HG03064 (cell line): ENCODE measurements around the gene PNPLA7.

Experiments
- ATAC-seq: cut with Tn5 transposase; IDR thresholded peaks from one replicate; pipeline ENCODE4 v1.9.1; 2021; ENCODE audit warnings: low read depth; ENCODE audit not compliant: unreplicated experiment

The PNPLA7 gene

GRCh38 chr9:137497921-137498719 lies 52.1 kb downstream of the PNPLA7 start:
- ATAC-seq, result no peak

DNA sequence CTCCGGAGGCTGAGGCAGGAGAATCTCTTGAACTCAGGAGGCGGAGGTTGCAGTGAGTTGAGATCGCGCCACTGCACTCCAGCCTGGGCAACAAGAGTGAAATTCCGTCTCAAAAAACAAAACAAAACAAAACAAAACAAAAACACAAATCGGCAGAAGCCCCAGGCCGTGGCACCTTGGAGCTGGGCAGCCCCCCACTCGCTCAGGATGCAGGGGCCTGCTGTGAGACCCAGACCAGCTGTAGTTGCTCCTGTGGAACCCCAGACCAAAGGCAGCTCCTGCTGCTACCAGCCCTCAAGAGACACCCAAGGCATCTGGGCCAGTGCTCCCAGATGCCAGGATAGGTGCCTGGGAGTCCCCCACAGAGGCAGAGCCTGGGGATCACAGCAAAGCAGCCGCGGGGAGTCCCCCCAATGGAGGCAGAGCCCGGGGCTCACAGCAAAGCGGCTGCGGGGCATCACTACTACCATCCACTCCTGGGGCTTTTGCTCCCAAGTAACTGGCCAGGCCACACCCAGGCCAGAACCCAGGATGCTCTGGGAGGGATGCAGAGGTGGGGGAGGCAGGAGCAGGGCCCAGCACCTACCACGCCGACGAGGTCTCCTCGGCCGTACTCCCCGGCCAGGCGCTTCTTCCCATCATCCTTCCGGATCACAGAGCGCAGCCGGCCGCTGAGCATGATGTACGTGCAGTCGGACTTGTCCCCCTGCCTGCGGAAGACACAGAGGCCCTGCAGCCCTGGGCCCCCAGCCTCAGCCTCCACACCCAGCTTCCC lies 53.4 kb downstream of the PNPLA7 start:
- ATAC-seq, result no peak

DNA sequence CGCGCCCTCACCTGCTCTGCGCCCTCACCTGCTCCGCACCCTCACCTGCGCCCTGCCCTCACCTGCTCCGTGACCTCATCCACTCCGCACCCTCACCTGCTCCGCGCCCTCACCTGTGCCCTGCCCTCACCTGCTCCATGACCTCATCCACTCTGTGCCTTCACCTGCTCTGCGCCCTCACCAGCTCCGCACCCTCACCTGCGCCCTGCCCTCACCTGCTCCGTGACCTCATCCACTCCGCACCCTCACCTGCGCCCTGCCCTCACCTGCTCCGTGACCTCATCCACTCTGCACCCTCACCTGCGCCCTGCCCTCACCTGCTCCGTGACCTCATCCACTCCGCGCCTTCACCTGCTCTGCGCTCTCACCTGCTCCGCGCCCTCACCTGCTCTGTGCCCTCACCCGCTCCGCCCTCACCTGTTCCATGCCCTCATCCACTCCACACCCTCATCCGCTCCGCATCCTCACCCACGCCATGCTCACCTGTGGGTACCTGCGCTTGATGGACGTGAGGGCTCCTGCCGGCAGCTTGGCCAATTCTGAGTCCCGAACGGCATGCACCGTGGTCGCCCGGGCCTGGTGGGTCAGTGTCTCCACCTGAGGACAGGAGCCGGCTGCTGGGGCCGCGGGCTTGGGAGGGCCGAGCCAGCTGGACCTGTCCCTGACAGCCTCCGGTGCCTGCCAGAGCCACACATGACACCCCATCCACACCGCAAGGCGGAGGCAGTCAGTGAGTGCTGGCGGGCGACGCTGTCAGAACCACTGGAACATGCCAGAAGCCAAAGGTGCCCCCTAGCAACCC lies 55.5 kb downstream of the PNPLA7 start:
- no peak for ATAC-seq

DNA sequence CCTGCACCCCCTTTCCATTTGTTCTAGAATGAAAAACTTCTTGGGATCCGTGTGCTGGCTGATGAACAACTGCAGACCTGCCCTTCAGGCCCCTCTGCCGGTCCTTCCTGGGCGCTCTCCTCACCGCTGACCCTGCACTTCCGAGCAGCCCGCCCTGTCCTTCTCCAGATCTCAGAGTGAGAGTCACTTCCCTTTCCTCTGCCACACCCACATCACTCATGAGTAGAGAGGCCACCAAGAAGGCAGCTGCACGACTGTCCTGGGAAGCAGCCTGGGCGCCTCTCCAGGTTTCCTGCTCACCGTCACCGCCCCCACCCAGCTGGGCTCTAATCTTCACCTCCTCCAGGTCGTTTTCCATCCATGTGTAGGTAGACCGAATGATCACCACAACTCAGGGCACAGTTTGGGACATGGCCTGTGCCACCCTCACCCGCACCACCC lies 56.1 kb downstream of the PNPLA7 start:
- ATAC-seq, result no peak

DNA sequence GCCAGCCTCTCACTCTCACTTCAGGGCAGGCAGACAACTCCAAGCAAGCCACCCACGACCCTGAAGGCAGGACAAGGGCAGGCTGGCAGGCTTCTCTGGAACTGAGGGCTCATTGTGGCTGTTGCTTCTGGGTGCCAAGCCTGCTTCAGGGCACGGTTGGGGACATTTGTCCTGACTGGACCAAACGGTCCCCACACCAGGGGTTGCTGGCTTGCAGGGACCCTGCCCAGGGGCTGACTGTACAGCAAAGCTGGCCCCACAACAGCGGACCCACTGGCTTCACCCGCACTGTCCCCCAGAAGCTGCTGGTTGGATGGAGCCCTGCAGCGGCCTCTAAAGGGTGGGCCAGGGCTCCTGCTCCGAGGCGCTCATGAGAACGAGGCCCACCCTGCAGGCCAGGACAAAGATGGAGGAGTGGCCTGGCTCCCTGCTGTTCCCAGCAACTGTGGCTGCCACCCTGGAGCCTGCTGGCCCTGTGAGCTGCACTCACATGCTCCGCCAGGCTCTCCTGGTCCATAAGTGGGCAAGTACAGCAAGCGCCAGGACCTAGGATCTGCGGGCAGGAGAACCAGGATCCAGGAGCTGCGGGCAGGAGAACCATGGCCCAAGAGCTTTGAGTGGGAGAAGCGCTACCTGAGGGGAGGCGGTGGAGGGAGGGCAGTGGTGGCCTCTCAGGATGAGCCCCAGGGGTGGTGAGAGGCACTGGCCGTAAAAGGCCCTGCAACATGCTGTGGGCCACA lies 56.7 kb downstream of the PNPLA7 start:
- ATAC-seq, result no peak

DNA sequence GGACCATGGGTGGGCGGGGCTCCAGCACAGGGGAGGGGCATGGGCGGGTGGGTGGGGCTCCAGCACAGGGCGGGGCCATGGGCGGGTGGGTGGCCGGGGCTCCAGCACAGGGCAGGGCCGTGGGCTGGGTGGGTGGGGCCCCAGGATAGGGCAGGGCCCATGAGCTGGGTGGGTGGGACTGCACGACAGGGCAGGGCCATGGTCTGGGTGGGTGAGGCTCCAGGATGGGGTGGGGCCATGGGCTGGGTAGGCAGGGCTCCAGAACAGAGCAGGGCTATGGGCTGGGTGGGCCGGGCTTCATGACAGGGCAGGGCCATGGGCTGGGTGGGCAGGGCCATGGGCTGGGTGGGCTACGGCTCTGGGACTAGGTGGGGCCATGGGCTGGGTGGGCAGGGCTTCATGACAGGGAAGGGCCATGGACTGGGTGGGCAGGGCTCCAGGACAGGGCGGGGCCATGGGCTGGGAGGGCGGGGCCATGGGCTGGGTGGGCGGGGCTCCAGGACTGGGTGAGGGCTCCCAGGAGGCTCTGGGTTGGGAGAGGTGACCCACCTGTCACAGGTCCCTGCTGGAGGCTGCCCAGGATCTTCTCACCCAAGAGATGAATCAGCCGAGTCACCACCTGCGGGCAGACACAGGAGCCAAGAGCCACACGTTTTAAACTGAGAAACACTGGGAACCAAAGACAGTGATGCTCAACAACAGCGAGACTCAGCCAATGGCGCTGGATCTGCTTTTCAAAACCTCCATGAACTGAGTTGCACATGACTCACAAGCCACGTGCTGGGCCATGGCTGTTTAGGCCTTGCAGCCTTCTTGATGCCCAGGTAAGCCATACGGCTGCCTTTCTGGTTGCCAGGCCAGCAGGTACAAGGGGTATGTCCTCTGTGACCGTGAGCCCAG lies 57.5 kb downstream of the PNPLA7 start:
- no peak for ATAC-seq

DNA sequence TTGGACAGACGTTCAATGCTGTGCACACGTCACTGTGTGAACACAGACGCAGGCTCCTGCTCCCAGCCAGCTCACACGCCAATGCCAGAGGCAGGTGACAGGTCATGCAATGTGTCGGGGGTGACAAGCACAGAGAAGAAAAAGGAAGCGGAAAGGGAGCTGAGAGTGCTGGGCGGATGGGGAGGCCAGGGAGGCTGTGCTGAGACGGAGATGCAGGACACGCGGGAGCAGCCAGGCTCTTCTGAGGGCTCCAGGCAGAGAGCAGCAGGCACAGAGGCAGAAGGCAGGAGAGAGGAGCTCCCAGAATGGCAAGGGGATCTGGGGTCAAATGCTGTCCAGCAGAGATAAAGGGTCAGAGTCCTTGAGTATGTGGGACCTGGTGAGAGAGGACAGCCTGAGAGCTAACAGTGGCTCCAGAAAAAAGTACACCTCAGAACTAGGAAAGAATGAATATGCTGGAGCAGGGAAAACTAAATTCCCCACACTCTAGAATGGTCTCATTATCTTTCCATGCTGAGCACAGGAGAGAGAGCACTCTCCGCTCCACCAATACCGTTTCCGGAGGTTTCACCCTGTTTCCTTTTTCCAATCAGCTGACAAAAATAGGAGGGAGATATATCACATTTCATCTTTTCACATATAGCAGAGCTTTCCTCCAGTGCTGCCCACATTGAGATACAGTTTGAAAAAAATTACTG lies 58.3 kb downstream of the PNPLA7 start:
- no peak for ATAC-seq

GRCh38 chr9:137490532-137491186 lies 59.5 kb downstream of the PNPLA7 start:
- no peak for ATAC-seq

- ATAC-seq, result no peak
Observed at GRCh38 chr9:137488906-137489305, 61.3 kb downstream of the PNPLA7 start.

DNA sequence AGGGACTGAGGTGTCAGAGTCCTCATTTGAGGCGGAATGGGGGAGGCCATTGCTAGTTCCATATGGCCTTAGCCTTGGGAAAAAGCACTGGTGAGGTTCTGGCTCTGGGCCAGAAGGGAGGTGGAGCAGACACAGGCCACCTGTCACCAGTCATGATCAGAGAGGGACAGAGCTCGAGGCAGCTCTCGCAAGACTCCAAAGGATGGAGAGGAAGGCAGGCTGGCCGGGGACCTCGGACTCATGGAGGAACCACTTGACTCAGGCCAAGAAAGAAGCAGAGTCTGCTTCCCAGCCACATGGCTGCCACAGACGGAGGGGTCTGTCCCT lies 61.9 kb downstream of the PNPLA7 start:
- no peak for ATAC-seq

DNA sequence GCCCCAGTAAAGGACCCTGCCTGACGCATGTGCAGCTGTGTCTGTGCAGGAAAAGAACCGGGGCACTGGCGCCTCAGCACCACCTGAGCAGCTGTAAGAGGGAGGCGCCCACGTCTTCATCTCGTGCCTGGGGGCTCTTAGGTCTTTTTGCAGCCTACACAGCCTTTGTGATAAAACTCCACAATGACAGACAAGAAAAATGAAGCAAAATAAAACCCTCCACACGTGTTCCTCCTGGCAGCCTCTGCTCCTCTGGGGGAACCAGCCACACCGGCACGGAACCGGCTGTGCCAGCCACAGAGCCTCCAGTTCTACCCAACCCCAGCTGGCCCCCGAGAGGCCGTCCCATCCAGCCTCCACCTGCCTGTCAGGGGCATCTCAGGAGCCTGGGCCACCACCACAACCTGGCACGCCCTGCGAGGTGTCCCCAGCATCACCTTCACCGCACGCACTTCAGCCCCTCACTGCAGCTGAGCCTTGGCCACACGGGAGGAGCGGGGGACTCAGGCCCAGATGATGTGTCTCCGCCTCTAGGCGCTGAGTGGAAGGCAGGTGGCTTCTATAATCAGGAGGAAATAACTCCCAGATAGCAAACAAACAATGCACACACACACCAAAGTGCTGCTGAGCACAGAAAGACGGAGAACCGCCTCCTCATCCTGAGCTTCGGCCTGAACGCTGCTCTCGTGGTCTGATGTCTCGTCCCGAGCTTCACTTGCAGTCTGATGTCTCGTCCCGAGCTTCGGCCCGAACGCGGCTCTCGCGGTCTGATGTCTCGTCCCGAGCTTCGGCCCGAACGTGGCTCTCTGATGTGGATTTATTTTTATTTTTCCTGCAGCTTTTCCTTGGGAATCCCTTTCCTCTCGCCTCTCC lies 62.5 kb downstream of the PNPLA7 start:
- no peak for ATAC-seq

DNA sequence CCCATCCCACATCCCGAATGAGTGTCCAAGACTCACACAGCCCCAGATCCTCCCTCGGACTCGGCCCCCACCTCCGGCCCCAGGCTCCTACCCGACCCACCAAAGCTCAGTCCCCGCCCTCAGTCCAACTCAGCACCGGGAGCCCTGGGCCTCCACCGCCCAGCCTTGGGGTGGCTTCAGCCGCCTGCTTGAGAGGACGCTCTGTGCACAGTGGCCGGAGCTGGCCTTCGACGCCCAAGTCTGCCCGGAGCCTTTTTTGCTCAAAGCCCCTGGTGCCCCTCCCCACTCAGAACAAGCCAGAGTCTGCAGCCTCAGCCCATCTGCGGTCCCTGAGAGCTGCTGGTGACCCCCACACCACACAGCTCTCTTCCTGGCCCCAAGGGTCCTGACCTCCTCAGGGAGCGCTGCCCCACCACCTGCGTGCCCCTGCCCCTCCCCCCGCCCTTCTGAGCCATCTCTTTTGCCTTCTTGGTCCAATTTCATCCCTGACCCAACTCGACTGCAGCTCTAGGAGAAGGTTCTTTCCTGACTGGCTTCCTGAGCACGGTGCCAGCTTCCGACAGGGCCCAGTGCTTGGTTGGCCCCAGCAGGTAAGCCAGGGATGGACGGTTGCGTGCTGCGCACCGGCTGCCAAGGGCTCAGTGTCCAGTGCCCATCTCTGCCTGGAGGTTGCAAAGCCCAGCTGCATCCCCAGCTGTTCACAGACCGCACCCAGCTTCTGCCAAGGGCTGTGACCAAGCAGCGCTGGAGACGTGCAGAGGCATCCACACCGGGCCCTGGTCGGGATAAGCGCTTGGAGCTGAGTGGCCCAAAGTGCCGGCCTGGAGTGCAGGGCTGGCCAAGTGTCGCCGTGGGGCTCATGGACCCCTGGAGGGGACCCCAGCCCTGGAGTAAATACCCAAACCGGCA lies 63.4 kb downstream of the PNPLA7 start:
- ATAC-seq, result no peak

- no peak for ATAC-seq
Observed at GRCh38 chr9:137486141-137486490, 64.1 kb downstream of the PNPLA7 start.

- ATAC-seq, result no peak
Observed at GRCh38 chr9:137485343-137486140, 64.7 kb downstream of the PNPLA7 start.

DNA sequence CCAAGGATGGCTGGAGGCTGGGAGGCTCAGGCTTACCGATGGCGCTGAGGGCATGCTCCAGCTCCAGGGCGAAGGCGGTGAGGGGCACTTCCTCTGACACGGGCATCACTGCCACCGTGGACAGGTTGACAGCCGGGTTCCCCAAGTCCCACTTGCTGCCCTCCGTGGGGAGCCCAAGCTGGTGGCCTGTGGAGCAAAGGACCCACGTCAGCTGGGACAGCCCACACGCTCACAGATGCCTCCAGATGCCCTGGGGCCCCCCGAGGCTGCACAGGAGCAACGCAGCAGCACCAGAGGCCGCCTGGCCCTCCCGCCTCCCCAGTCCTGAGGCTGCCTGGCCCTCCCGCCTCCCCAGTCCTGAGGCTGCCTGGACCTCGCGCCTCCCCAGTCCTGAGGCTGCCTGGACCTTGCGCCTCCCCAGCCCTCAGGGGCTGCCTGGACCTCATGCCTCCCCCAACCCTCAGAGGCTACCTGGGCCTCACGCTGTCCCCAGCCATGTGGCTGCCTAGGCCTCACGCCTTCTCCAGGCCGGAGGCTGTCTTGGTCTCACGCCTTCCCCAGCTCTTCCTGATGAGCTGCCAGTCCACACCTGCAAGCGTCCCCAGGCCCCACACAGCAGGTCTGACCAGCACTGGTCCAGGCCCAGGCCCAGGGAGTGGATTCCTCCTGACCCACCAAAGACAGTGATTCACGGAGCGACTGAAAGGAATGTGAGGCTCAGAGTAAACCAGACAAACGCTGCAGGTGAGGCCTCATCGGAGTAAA lies 65.5 kb downstream of the PNPLA7 start:
- ATAC-seq, result no peak
